ENCODE data around the gene SND1.

GRCh38 chr7:128027485-128027980, 375.5 kb downstream of the SND1 start:
- no peak for TF ChIP-seq CTCF (IDR thresholded peaks at IDR 0.05)
- TF ChIP-seq POLR2A (IDR thresholded peaks at IDR 0.05): no peak

All from body of pancreas (tissue), 4 donors.